ENCODE data around the gene RPP40.

GRCh38 chr6:5045416-5045815 is 41.6 kb upstream of the RPP40 start:
- TF ChIP-seq POLR2A (IDR thresholded peaks at IDR 0.05) (no peak), POLR2AphosphoS5 (IDR thresholded peaks at IDR 0.05) (no peak), EP300 (IDR thresholded peaks at IDR 0.05) (no peak)
- TF ChIP-seq, protein P1, sequence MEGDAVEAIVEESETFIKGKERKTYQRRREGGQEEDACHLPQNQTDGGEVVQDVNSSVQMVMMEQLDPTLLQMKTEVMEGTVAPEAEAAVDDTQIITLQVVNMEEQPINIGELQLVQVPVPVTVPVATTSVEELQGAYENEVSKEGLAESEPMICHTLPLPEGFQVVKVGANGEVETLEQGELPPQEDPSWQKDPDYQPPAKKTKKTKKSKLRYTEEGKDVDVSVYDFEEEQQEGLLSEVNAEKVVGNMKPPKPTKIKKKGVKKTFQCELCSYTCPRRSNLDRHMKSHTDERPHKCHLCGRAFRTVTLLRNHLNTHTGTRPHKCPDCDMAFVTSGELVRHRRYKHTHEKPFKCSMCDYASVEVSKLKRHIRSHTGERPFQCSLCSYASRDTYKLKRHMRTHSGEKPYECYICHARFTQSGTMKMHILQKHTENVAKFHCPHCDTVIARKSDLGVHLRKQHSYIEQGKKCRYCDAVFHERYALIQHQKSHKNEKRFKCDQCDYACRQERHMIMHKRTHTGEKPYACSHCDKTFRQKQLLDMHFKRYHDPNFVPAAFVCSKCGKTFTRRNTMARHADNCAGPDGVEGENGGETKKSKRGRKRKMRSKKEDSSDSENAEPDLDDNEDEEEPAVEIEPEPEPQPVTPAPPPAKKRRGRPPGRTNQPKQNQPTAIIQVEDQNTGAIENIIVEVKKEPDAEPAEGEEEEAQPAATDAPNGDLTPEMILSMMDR (IDR thresholded peaks at IDR 0.05): no peak

Measured in upper lobe of left lung (tissue), 4 donors.